A673 (cell line): ENCODE data around the gene LMF1.

Experiments used
- CTCF ChIP-seq: fragments of 300-800, 200-600 bp; sonication (generic); conservative IDR thresholded peaks from 2 replicates; pipeline ENCODE4 v1.5.1; 2017; ENCODE audit warnings: low read depth, mild to moderate bottlenecking, antibody characterized with exemption, low read length, moderate library complexity, mixed read lengths
- EZH2 ChIP-seq: fragments of 200-600 bp; sonication (generic); IDR thresholded peaks from 2 replicates; pipeline ENCODE4 v1.6.1; 2017; ENCODE audit warnings: borderline replicate concordance, low read depth, mild to moderate bottlenecking, mixed read lengths, antibody characterized with exemption, low read length; ENCODE audit not compliant: poor library complexity, severe bottlenecking

DNA sequence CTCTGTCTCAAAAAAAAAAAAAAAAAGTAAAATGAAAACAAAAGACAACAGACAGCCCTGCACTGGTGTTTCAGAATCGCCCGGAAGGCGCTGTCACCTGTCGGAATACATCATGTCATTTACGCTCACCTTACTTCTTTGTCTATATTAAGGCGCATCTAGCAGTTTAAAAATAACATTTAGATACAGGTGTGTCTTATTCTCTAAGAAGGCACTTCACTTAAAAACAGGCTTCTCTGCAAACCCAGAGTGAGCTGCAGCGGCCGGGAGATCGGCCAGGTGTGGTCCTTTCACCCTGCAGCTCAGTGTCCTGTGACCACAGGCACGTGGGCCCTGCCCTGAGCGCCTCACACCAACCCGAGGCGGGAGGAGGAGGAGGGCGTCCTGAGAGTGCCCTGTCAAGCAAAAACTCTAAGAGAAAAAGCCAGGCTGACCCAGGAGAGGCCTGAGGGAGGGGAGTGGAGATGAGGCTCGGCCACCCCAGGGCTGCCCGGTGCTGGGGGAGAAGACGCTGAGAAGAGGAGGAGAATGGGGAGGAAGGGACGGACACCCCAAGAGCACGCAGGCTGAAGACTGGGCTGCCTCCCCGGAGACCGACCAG is 3.3 kb upstream of the LMF1 start:
- TF ChIP-seq CTCF (no peak), EZH2 (no peak)
